HG03159 (cell line): Measurements from ENCODE around the gene COL23A1.

Source experiments
- ATAC-seq: cut with Tn5 transposase; IDR thresholded peaks from one replicate; pipeline ENCODE4 v1.9.1; 2021; ENCODE audit warnings: mild to moderate bottlenecking, moderate library complexity; ENCODE audit not compliant: unreplicated experiment

The COL23A1 gene

DNA sequence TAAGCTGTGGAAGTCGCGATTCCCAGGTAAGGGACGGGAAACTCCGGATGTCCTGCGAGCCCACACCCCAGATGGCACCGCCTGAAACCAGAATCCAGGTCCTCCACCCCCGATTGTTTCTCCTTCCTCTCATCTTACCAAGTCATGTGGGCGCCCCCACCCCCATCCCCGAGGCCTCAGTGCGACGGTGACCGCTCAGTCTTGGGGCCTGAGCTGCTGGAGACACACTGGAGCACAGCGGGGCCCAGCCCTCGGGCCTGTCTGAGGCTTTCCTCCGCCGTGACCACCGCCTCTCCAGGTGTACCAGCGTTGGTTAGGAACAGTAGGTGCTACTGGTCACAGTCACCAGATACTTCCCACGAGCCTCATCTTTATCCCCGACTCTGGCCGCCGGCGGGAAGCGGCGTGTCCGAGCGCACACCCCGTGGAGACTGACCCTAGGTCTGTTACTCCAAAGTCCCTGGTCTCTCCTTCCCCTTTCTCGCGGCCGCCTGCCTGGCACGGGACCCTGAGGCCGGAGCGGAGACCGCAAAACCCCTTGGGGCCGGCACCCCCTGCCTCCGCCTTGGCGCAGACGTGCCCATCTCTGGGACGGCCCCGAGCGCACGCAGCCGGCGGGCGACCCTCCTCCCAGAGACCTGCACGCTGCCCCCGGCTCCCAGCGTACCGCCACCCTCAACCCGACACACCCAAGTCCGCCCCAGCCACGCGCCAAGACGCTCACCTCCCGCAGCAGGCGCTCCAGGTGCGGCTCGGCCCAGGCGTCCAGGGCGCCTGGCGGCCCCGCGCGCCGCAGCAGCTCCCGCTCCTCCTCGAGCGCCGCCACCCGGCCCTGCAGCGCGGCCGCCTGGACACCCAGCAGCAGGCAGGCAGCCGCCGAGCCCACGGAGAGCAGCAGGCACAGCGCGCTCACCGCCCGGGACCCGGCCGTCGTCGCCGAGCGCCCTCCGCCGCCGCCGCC lies 733 bp downstream of the COL23A1 start:
- no peak for ATAC-seq

DNA sequence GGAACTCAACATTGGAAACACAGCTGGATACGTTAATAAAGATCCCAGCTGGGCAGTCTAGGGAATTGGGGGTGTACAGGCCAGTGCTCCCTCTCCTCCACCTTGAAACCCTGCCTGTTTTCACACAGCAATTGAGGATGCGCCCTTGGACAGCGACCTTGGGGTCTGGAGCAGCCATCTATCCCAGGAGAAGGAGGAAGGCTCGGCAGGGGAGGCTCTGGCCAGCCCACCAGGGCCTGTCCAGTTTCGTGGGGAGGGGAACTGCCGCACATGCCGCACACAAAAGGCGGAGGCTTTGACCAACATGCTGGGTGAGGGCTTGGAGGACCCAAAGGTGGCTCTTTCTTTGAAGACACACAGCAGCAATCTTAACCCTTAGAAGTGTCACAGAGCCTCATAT lies 1.4 kb downstream of the COL23A1 start:
- no peak for ATAC-seq

DNA sequence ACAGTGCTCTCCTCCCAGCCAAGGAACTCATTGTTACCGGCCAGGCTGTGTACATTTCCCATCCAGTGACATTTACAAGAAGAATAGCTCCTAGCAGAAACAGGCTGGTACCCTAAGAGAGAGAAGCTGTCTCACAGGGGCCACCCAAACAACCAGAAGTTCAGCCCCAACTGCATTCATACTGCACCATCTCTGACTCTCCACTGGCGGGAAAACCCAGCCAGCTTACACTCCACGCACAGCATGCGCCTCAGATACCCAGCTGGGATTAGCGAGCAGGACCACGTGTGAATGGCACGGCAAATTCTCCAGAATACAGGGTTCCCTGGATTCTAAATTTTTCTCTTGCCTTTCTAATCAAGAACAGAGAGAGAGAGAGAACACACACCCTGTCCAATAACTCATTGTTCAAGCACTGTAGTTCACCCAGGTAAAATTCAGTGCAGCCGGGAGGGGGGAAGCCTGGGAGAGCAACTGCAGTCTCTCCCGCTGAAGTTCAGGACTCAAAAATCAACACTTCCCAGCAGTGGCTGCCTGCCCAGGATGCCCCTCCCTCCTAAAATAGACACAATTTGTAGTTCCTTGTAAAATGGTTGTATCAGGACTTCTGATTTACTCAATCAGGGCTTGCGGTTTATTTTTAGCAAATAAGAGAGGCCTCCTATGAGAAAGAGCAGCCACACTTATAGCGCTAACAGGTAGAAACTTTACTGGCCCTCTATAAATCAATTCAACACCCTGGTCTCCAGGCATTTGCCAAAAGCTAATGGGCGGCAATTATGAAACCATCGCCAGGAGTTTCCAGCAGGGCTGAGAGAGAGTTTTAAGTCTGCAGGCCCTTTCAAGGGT lies 2.2 kb downstream of the COL23A1 start:
- ATAC-seq: no peak

DNA sequence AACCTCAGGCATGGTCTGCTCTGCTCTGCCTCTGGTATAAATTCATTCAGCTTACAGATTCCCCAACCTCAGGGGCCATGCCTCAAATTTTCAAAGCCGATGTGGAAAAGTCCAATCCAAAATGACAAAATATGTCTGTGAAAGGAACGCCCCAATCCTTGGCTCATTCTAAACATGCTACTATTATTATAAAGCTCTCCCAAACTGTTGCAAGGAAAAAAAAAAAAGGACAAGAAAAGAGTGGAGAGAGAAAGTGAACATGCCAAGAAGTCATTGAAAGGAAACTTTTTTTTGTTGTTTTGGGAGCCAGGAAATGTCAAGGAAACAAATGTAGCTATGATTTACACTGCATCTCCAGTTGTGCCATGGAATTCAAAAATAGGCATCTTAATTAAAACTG lies 3.8 kb downstream of the COL23A1 start:
- ATAC-seq: no peak

DNA sequence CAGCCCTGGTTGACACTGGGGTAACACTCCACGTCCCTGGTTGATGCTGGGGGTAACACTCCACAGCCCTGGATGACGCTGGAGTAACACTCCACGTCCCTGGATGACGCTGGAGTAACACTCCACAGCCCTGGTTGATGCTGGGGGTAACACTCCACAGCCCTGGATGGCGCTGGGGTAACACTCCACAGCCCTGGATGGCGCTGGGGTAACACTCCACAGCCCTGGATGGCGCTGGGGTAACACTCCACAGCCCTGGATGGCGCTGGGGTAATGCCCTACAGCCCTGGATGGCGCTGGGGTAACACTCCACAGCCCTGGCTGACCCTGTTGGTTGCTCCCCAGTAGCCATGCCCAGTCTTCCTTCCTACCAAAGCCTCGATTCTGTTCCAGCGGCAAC lies 4.8 kb downstream of the COL23A1 start:
- peak; percentile 51 for ATAC-seq

DNA sequence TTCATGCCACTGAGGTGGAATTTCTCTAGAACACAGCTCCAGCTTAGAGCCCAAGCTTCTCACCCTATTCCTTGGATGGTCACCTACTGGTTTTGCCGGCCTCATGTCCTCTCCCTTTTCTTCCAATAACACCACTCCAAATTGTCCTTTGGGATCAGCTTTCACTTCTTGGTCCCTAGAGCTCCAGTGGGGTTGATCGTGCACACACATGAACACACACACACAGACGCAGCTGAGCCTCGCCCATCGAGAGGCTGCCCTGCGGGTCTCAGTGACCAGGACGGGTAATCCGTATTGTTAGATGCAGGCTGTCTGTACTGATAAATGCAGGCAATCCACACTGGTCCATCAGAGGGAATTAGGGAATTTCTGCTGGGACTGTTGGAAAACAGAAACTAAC lies 6.9 kb downstream of the COL23A1 start:
- no peak for ATAC-seq

DNA sequence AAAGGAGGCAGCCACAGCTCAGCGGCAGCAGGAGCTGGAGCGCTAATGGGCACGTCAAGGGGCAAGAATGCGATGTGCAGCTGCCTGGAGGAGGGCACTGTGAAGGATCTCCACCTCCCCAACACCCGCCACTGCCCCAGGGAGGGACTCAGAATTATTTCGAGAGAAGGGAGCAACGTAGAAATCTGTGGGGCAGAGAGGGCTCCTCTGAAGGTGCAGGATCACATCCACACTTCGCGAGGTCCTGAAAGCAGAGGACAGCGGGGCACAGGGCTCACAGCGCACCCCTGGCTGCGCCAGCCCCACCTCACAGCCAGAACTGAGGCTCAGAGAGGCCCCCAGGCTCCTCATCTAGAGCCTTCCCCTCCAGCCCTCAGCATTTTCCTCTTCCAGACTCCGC lies 7.9 kb downstream of the COL23A1 start:
- no peak for ATAC-seq

DNA sequence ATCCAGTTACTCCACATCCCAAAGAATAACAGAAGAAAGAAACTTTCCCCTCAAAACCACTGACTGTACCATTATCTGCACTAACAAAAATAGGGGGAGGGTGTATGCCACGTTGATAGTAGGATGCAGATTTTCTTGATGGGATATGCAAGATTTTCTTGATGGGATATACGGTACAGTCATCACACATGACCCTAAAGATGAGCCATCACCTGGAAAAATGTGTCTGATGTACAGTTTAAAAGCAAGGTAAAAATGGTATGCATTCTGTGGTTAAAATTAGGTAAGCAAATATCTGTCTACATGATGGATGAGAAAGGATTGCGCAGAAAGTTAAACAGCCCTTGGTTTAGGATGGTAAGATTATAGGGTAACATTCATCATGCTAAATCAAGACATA lies 8.6 kb downstream of the COL23A1 start:
- no peak for ATAC-seq

DNA sequence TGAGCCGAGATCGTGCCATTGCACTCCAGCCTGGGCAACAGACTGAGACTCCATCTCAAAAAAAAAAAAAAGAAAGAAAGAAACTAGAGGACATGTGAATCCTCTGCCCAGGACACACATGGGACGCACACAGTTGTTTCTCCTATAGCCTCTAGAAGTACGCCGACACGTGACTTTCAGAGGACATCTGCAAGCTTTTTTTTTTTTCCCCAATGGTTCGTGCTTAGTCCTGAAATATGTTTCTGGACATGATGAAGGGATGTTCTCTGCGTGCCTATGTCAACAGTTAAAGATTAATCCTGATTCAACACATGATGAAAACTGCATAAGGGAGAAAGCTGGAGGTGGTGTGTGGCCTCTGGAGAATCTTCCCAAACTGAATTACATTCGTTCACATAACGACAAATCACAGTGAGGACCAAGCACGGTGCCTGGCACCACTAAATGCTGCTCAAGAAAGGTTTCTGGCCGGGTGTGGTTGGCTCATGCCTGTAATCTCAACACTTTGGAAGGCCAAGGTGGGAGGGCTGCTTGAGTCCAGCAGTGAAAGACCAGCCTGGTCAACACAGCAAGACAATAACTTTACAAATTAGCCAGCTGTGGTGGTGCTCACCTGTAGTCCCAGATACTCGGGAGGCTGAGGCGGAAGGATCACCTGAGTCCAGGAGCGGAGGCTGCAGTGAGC lies 9.8 kb downstream of the COL23A1 start:
- ATAC-seq: no peak

DNA sequence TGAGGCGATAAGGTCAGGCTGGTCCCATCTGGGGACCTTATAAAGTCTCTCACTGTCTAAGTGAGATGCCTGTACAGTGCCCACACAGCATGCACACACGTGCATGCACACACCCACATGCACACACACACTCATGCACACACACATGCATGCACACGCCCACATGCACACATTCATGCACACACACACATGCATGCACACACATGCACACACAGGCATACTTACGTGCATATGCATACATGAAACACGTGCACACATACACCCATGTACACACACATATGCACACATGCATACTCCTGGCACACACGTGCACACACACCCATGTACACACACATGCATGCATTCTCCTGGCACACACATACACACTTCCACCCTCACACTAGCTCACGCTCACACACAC lies 12.2 kb downstream of the COL23A1 start:
- ATAC-seq: no peak

DNA sequence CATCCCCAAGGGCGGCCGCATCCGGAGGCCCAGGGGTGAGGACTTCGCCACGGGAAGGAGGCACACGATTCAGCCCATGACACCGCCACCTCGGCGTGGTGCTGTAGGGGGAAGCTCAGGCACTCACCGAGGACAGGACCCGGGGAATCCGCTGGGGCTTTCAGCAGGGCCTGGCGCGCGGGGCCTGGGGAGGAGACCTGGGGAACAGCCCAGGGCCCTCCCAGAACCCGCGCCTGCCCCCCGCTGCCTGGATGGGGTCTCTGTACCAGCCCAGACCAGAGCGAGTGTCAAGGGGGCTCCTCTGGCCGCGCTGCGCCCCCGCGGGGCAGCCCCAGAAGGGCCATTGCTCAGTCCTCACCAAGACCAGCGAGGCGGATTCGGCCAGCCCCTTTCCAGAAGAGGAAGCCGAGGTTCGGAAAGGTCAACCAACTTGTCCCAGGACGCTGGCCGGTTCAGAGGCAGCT lies 12.8 kb downstream of the COL23A1 start:
- no peak for ATAC-seq

DNA sequence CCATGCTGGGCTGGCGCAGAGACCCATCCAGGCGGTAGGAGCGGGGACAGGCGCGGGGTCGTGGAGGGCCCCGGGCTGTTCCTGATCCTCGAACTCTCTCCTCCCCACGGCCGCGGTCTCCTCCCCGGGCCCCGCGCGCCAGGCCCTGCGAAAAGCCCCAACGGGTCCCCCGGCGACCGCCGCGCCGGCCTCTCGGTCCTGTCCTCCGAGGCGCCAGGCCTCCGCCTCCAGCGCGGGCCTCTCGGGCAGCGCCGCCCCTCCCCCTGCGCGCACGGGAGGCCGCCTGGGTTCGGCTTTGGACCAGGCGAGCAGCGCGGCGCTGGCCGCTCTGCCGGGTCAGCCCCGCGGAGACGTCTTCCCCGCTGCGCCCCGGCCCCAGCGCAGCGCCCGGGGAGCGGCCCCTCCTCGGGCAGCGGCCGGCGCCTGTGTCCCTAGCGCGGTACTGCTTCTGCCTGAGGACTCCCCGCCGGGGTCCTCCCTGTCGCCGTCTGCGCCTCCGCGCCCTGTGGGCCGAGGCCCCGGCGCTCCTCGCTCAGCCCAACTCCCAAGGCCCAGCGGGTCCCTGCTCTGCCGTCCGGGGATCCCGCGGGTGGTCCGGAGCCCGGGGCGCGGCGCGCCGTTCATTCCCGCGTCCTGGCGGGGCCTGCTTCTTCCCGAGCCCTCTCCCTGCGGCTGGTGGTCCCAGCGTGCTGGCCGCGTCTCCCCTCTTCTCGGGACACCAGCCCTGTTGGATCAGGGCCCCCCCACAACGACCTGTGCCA lies 13.4 kb downstream of the COL23A1 start:
- ATAC-seq: no peak

DNA sequence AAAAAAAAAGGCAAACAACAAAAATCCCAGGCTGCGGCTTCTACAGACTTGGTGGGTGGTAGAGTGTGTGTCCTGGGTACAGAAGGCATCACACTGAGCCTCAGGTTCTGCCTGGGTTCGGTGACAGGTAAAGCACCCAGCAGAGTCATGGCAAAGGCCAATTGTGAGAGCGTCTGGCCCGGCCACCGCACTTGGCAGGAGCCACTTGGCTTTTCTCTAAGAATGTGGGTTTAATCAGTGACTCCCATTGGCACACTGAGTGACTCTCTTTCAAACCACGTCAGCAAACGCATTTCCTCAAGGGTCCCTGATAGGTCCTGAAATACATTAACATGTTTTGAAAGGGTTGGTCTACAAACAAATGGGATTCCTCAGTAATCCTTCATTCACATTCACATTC lies 17.0 kb downstream of the COL23A1 start:
- ATAC-seq: no peak

DNA sequence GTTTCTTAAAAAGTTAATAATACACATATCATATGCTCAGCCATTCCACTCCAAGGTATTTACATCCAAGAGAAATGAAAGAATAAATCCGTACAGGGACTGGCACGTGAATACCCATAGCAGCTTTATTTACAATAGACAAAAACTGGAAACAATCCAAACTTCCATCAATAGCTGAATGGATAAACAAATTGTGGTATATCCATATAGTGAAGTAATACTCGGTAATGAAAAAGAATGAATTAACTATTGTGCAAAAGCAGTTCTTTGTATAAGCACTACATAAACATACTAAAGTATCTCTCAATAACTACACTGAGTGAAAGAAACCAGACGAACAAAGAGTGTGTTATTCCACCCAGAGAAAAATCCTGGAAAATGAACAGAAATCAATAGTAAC lies 17.6 kb downstream of the COL23A1 start:
- ATAC-seq: no peak

DNA sequence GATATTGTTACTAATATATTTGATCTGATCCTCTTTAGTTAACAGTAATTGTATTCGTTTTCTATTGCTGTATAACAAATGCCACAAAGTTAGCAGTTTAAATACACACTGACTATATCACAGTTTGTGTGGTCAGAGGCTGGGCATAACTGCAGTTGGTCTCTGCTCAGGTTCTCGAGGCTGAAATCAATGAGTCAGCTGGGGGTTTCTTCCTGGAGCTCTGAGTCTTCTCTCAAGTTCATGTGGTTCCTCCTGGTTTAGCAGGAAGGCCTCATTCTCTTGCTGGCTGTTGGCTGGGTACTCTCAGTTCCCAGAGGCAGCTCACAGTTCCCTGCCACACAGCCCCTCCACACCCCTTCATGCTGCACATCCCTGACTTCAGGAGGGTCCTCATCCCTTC lies 20.7 kb downstream of the COL23A1 start:
- no peak for ATAC-seq

DNA sequence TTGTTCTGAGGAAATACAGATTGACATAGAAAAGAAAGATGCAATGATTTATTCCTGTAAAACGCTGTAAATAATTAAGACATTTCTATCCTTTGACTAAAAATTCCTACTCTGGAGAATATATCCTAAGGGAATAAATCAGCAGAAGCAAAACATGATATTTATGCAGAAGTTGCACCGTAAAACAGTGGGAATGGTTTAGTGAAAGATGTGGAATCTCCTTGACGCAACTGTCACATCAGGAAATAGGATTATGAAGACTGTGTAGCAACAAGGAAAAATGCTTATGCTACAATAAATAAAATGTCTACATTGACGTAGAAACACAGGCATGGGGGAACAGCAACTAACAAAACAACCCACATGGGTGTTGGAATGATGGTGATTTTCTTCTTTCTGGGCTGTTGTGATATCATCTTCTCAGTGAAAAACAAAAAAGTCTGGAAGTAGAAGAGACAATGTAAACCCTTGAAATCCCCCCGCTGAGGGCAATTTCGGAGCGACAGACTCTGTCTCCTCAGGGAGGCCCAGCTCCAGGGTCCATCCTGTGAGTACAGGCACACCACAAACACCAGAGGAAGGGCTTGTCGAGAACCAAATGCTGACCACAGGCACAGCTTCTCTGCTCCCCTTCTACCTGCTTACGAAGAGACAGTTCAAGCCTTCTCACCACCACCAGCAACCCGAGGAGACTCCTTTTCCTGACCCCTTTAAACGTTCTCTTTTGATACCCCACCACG lies 25.2 kb downstream of the COL23A1 start:
- ATAC-seq: no peak

DNA sequence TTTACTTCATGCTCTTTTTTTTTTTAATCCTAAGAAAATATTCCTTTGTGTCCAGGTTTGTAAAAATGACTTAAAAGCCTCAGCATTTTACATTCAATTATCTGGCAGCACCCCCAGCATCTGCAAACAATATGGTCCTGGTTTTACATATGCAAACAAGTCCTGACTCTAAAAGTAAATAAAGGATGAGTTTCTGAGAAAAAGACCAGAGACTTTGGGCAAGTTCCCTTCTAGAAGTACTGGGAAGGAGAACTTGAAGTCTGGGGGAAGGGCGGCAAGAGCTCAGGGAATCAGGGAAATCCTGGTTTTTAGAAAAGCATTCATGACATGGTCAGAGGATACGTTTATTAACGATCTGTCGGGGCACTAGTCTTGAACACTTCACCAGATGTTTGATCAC lies 25.8 kb downstream of the COL23A1 start:
- ATAC-seq: no peak

DNA sequence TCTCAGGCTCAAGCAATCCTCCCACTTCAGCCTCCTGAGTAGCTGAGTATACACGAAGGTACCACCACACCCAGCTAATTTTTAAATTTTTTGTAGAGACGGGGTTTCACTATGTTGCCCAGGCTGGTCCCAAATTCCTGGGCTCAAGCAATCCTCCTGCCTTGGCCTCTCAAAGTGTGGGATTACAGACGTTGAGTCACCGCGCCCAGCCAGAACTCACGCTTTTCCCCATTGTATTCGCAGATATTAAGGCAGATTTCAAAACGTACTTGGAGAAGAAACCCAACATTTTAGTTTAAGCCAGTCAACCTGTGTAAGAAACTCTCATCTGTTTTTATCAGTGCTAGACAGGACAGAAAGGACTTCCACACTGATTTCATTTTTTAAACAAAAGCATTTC lies 26.6 kb downstream of the COL23A1 start:
- ATAC-seq: no peak

DNA sequence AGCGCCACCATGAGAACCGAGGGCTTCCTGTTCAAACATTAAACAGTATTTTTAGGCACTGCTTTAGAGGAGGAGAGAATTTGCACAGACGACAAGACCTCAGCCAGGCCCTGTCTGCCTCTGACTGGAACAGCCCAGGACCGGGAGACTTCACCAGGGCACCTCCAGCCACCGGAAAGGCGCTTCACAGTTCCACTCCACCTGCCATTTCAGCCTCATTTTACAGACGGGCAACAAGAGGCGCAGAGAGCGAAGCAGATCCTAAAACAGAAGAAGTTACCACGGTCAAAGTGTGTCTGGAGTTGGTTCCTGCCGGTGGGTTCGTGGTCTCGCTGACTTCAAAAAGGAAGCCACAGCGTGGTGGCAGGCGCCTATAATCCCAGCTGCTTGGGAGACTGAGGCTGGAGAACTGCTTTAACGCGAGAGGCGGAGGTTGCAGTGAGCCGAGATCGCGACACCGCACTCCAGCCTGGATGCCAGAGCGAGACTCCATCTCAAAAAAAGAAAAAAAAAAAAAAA lies 28.4 kb downstream of the COL23A1 start:
- ATAC-seq: no peak

DNA sequence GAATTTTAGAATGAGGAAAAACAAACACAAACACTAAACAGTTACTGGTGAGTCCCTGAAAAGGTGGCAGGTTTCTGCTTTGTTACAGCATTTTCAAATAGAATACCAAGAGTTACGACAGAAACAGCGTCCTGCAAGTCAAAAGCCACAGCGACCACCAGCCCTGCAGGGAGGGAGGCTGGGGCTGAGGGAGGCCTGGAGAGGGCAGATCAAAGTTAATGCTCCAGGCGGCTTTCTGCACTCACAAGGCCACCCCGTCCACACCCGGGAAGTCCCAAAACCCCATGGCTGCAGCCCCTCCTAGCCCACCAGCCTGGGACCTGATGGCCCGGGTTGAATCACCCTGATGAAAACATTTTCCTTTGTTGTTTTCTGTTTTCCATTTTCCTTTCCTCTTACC lies 29.3 kb downstream of the COL23A1 start:
- no peak for ATAC-seq
